Cardiac fibroblast (primary cell): ENCODE results near the gene DPP6.

Experiments
- DNase-seq, 2 donors: peaks; one replicate each; pipeline versions ENCODE4 v3.0.0 to v3.0.0-alpha.2; 2010; ENCODE audit warnings: low read depth in 2 of 2
- H3K4me3 ChIP-seq, 2 donors: replicated peaks in 1 of 2; 1 replicate in 1 of 2; 2 replicates in 1 of 2; pipeline ENCODE4 v1.5.1; 2011; ENCODE audit warnings: low read depth in 2 of 2, low read length in 2 of 2, mild to moderate bottlenecking in 2 of 2, moderate library complexity in 1 of 2
- TF ChIP-seq, protein P1 (sequence below): IDR thresholded peaks from one replicate; pipeline ENCODE4 v1.5.1; 2011; ENCODE audit warnings: low read depth, mild to moderate bottlenecking, low read length, inconsistent platforms

Gene DPP6

DNA sequence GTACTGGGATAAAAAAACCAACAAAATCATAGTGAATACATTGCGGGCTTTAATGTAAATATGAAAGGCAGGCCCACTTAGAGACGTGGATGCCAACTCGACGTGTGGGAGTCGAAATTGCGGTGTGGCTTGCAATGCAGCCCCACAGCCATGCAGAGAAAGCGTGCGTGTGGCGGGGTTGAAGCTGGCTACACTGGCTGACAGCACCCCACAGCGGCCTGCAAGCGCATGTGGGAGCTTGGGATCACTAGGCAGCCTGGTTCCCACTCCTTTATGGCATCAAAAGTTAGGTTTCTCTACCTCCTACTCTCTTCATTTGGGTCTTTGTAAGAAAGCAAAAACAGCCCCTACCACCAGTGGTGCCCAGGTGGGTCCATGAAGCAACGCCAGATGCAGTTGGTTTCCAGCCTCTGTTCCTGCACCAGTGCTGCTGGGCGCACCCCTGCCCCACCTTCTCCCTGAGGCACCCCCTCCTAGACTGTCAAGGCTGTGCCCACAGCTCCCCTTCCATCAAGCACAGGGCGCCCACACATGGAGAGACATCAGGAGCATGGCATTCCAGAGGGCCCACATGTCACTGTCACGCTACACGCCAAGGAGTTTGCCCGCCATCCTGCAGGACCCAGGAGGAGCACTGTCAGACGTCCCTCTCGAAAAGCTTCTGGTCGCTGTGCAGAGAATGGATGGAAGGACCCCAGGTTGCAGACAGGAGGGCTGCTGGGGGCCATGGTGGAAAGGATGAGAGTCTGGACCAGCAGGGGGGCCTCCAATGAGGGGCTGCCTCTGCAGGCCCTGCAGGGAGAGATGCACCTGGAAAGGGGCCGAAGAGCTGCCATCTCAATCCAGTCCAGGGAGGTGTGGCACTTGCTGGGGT is 807.8 kb downstream of the DPP6 start:
- TF ChIP-seq, protein P1, sequence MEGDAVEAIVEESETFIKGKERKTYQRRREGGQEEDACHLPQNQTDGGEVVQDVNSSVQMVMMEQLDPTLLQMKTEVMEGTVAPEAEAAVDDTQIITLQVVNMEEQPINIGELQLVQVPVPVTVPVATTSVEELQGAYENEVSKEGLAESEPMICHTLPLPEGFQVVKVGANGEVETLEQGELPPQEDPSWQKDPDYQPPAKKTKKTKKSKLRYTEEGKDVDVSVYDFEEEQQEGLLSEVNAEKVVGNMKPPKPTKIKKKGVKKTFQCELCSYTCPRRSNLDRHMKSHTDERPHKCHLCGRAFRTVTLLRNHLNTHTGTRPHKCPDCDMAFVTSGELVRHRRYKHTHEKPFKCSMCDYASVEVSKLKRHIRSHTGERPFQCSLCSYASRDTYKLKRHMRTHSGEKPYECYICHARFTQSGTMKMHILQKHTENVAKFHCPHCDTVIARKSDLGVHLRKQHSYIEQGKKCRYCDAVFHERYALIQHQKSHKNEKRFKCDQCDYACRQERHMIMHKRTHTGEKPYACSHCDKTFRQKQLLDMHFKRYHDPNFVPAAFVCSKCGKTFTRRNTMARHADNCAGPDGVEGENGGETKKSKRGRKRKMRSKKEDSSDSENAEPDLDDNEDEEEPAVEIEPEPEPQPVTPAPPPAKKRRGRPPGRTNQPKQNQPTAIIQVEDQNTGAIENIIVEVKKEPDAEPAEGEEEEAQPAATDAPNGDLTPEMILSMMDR: no peak
- DNase-seq: no peak
- H3K4me3 ChIP-seq: no peak overlapping the region

GRCh38 chr7:154860621-154861375 is 808.6 kb downstream of the DPP6 start:
- no peak overlapping the region for H3K4me3 ChIP-seq
- no peak for DNase-seq
- TF ChIP-seq, protein P1: no peak

DNA sequence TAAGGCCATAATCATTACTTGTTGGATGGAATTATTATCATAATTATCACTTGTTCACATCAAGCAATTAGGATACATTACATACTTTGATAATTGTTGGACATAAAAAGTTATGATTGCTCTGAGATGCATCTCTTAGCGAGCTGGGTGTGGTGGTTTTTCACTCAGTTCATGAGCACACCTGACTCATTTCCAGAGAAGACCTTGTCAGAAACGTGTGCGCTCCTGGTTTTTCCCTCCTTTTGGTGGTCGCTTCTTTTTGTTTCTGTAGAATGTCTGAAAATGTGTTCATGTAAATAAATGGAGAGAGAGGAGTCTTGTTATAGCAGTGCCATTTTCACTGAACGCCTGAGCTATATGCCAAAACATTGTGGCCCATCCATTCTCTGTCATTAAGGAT is 809.4 kb downstream of the DPP6 start:
- TF ChIP-seq, protein P1: no peak
- DNase-seq: no peak
- no peak overlapping the region for H3K4me3 ChIP-seq

- TF ChIP-seq, protein P1: no peak
- no peak for DNase-seq
- H3K4me3 ChIP-seq: no peak overlapping the region
Measured at GRCh38 chr7:154862153-154862791, 810.1 kb downstream of the DPP6 start.

- no peak overlapping the region for H3K4me3 ChIP-seq
- TF ChIP-seq, protein P1: no peak
- DNase-seq: no peak
Measured at GRCh38 chr7:154863766-154864522, 811.7 kb downstream of the DPP6 start.

GRCh38 chr7:154864523-154864891 is 812.3 kb downstream of the DPP6 start:
- DNase-seq: no peak
- no peak overlapping the region for H3K4me3 ChIP-seq
- TF ChIP-seq, protein P1: no peak
